CD8-positive, alpha-beta memory T cell (primary cell): ENCODE measurements around the gene FAM107B. TPM values are rescaled to one million over a fixed set of nuclear protein-coding genes. Genes with fewer than 3 reads are reported as not detected.
A peak's percentile ranks its signal among the peaks of the same experiment; 100 is the strongest.

Source experiments
- CTCF ChIA-PET: fragments of 350-600 bp; sonication (Branson Sonifier 250); formaldehyde crosslinking; loops from one replicate; lab custom pipeline; 2021; ENCODE audit warnings: antibody characterized with exemption; lab: Charles Lee
- POLR2A ChIA-PET: fragments of 350-600 bp; sonication (Branson Sonifier 250); formaldehyde crosslinking; loops from one replicate; lab custom pipeline; 2021; ENCODE audit warnings: antibody characterized with exemption; lab: Charles Lee
- DNase-seq, 5 donors: peaks; one replicate each; pipeline versions ENCODE4 v3.0.0 to v3.0.0-alpha.2; 2020 to 2022; ENCODE audit warnings: mixed read lengths in 1 of 5
- H3K27ac ChIP-seq: one replicate; pipeline ENCODE4 v1.7.0; 2013; ENCODE audit warnings: low read depth, mild to moderate bottlenecking, low read length, moderate library complexity
- H3K27me3 ChIP-seq: 2 replicates; pipeline ENCODE4 v1.7.0; 2013; ENCODE audit warnings: low read length, mild to moderate bottlenecking; ENCODE audit not compliant: insufficient read depth, poor library complexity, severe bottlenecking
- H3K36me3 ChIP-seq: 2 replicates; pipeline ENCODE4 v1.7.0; 2013; ENCODE audit warnings: mild to moderate bottlenecking, low read length, moderate library complexity; ENCODE audit not compliant: insufficient read depth
- H3K4me1 ChIP-seq: 2 replicates; pipeline ENCODE4 v1.7.0; 2013; ENCODE audit warnings: mild to moderate bottlenecking, low read length, moderate library complexity; ENCODE audit not compliant: insufficient read depth
- H3K4me3 ChIP-seq: 2 replicates; pipeline ENCODE4 v1.7.0; 2013; ENCODE audit warnings: mild to moderate bottlenecking, low read length
- H3K9me3 ChIP-seq: 2 replicates; pipeline ENCODE4 v1.7.0; 2013; ENCODE audit warnings: mild to moderate bottlenecking, low read length
- H3K27ac Mint-ChIP-seq, 8 donors: one replicate each; pipeline ENCODE4 v1.8.0; 2020 to 2021; ENCODE audit warnings: mixed read lengths in 8 of 8, mild to moderate bottlenecking in 6 of 8, inconsistent platforms in 3 of 8, moderate library complexity in 3 of 8
- H3K27me3 Mint-ChIP-seq, 2 donors: one replicate each; pipeline ENCODE4 v1.8.0; 2020 to 2021; ENCODE audit warnings: mixed read lengths in 2 of 2, mild to moderate bottlenecking in 1 of 2, moderate library complexity in 1 of 2
- H3K36me3 Mint-ChIP-seq, 3 donors: one replicate each; pipeline ENCODE4 v1.8.0; 2020 to 2021; ENCODE audit warnings: mixed read lengths in 3 of 3, inconsistent platforms in 1 of 3, mild to moderate bottlenecking in 1 of 3
- H3K4me1 Mint-ChIP-seq, 3 donors: one replicate each; pipeline ENCODE4 v1.8.0; 2020 to 2021; ENCODE audit warnings: mixed read lengths in 3 of 3, inconsistent platforms in 1 of 3, mild to moderate bottlenecking in 1 of 3
- H3K4me3 Mint-ChIP-seq, 7 donors: one replicate each; pipeline ENCODE4 v1.8.0; 2020 to 2021; ENCODE audit warnings: mixed read lengths in 7 of 7, mild to moderate bottlenecking in 6 of 7, moderate library complexity in 4 of 7, inconsistent platforms in 2 of 7
- H3K9me3 Mint-ChIP-seq, 5 donors: one replicate each; pipeline ENCODE4 v1.8.0; 2020 to 2022; ENCODE audit warnings: mixed read lengths in 5 of 5, mild to moderate bottlenecking in 3 of 5, moderate library complexity in 2 of 5, inconsistent platforms in 1 of 5
- polyA plus RNA-seq: library from polyadenylated mRNA; unstranded; fragments of 300-500 nt; fragmentation: Illumina TruSeq; gene quantifications from one replicate; pipeline ENCODE4 v1.2.3, GENCODE V29; 2021
- total RNA-seq, 2 experiments: library from RNA; stranded (reverse); gene quantifications; one replicate each; pipeline ENCODE4 v1.2.3, GENCODE V29; 2021

Gene FAM107B
- total and polyA plus RNA-seq, 3 experiments from 2014 or later = 138 to 316 (median 143) TPM

- Mint-ChIP-seq H3K27ac (no peak overlapping the region), H3K4me3 (no peak overlapping the region), H3K27me3 (no peaks in the 10 kb centered on the region), H3K4me1 (peaks cover 12 to 24% (median 21%) of the 10 kb centered on the region in 3 donors), H3K9me3 (no peaks in the 10 kb centered on the region), H3K36me3 (no peaks in the 10 kb centered on the region)
- Histone ChIP-seq H3K36me3 (no peaks in the 10 kb centered on the region), H3K4me3 (no peak overlapping the region), H3K27me3 (no peaks in the 10 kb centered on the region), H3K4me1 (peaks cover 13% of the 10 kb centered on the region), H3K9me3 (no peaks in the 10 kb centered on the region), H3K27ac (no peak overlapping the region)
- ChIA-PET CTCF (no interaction called here), POLR2A (no interaction called here)
- no peak for DNase-seq
These were observed 153.7 kb downstream of the FAM107B start for GRCh38 chr10:14621037-14621436.

- Mint-ChIP-seq H3K4me1 (peaks cover 12 to 23% (median 22%) of the 10 kb centered on the region in 3 donors), H3K4me3 (no peak overlapping the region), H3K27ac (peak overlapping the region in 1 of 8 donors; percentile 11), H3K36me3 (no peaks in the 10 kb centered on the region), H3K27me3 (no peaks in the 10 kb centered on the region), H3K9me3 (no peaks in the 10 kb centered on the region)
- Histone ChIP-seq H3K27me3 (no peaks in the 10 kb centered on the region), H3K4me3 (no peak overlapping the region), H3K9me3 (no peaks in the 10 kb centered on the region), H3K36me3 (no peaks in the 10 kb centered on the region), H3K27ac (no peak overlapping the region), H3K4me1 (peaks cover 13% of the 10 kb centered on the region)
- POLR2A ChIA-PET = no interaction called here
- CTCF ChIA-PET = no interaction called here
- no peak for DNase-seq
These were observed 156.0 kb downstream of the FAM107B start for GRCh38 chr10:14618674-14619073.

GRCh38 chr10:14617852-14618251 lies 156.8 kb downstream of the FAM107B start:
- Mint-ChIP-seq H3K27ac (peak overlapping the region in 4 of 8 donors; percentile 13 to 48 (median 39)), H3K9me3 (no peaks in the 10 kb centered on the region), H3K4me1 (peaks cover 12 to 23% (median 22%) of the 10 kb centered on the region in 3 donors), H3K27me3 (no peaks in the 10 kb centered on the region), H3K36me3 (no peaks in the 10 kb centered on the region), H3K4me3 (no peak overlapping the region)
- ChIA-PET POLR2A (no interaction called here), CTCF (interaction anchor here (0.7 kb wide), 1 partner anchor 831 kb away, joined by 3 read pairs; no protein-coding TSS in a partner anchor)
- H3K36me3 ChIP-seq = no peaks in the 10 kb centered on the region
- H3K4me3 ChIP-seq = no peak overlapping the region
- peaks cover 13% of the 10 kb centered on the region for H3K4me1 ChIP-seq
- H3K27ac ChIP-seq = no peak overlapping the region
- no peaks in the 10 kb centered on the region for H3K9me3 ChIP-seq
- DNase-seq = no peak
- H3K27me3 ChIP-seq = no peaks in the 10 kb centered on the region

- no peaks in the 10 kb centered on the region for H3K36me3 Mint-ChIP-seq
- H3K27me3 Mint-ChIP-seq = no peaks in the 10 kb centered on the region
- Histone ChIP-seq H3K9me3 (no peaks in the 10 kb centered on the region), H3K27ac (no peak overlapping the region), H3K27me3 (no peaks in the 10 kb centered on the region), H3K4me1 (peaks cover 13% of the 10 kb centered on the region), H3K4me3 (no peak overlapping the region), H3K36me3 (no peaks in the 10 kb centered on the region)
- no peak for DNase-seq
- peak overlapping the region in 1 of 7 donors; percentile 20 for H3K4me3 Mint-ChIP-seq
- CTCF ChIA-PET = interaction anchor here (0.7 to 1.6 kb wide), 2 partner anchors 50 to 830 kb away, joined by 3 read pairs; no protein-coding TSS in a partner anchor
- H3K9me3 Mint-ChIP-seq = no peaks in the 10 kb centered on the region
- POLR2A ChIA-PET = no interaction called here
- peaks cover 12 to 23% (median 22%) of the 10 kb centered on the region in 3 donors for H3K4me1 Mint-ChIP-seq
- peak overlapping the region in 6 of 8 donors; percentile 26 to 72 (median 55) for H3K27ac Mint-ChIP-seq
These were observed 157.6 kb downstream of the FAM107B start for GRCh38 chr10:14616955-14617730.

GRCh38 chr10:14616465-14616864 lies 158.2 kb downstream of the FAM107B start:
- peaks cover 13% of the 10 kb centered on the region for H3K4me1 ChIP-seq
- H3K4me1 Mint-ChIP-seq = peaks cover 12 to 23% (median 22%) of the 10 kb centered on the region in 3 donors
- DNase-seq = no peak
- H3K27me3 ChIP-seq = no peaks in the 10 kb centered on the region
- H3K27ac Mint-ChIP-seq = peak overlapping the region in 1 of 8 donors; percentile 57
- H3K4me3 ChIP-seq = no peak overlapping the region
- H3K9me3 ChIP-seq = no peaks in the 10 kb centered on the region
- ChIA-PET CTCF (interaction anchor here (1.6 kb wide), 1 partner anchor 51 kb away, joined by 3 read pairs; no protein-coding TSS in a partner anchor), POLR2A (no interaction called here)
- no peaks in the 10 kb centered on the region for H3K36me3 Mint-ChIP-seq
- H3K9me3 Mint-ChIP-seq = no peaks in the 10 kb centered on the region
- H3K27ac ChIP-seq = no peak overlapping the region
- no peak overlapping the region for H3K4me3 Mint-ChIP-seq
- H3K36me3 ChIP-seq = no peaks in the 10 kb centered on the region
- no peaks in the 10 kb centered on the region for H3K27me3 Mint-ChIP-seq

- H3K27ac ChIP-seq = no peak overlapping the region
- no peak overlapping the region for H3K4me3 ChIP-seq
- no peaks in the 10 kb centered on the region for H3K9me3 Mint-ChIP-seq
- no peak overlapping the region for H3K4me3 Mint-ChIP-seq
- peaks cover 12 to 25% (median 23%) of the 10 kb centered on the region in 3 donors for H3K4me1 Mint-ChIP-seq
- no peak for DNase-seq
- H3K9me3 ChIP-seq = no peaks in the 10 kb centered on the region
- no peaks in the 10 kb centered on the region for H3K27me3 ChIP-seq
- H3K4me1 ChIP-seq = peaks cover 13% of the 10 kb centered on the region
- CTCF ChIA-PET = interaction anchor here (1.0 kb wide), 1 partner anchor 70 kb away, joined by 3 read pairs; no protein-coding TSS in a partner anchor
- H3K36me3 ChIP-seq = no peaks in the 10 kb centered on the region
- no peak overlapping the region for H3K27ac Mint-ChIP-seq
- H3K27me3 Mint-ChIP-seq = no peaks in the 10 kb centered on the region
- no peaks in the 10 kb centered on the region for H3K36me3 Mint-ChIP-seq
- POLR2A ChIA-PET = no interaction called here
These were observed 161.1 kb downstream of the FAM107B start for GRCh38 chr10:14613588-14613920.

GRCh38 chr10:14612873-14613587 lies 161.7 kb downstream of the FAM107B start:
- no peaks in the 10 kb centered on the region for H3K36me3 Mint-ChIP-seq
- Histone ChIP-seq H3K9me3 (no peaks in the 10 kb centered on the region), H3K4me1 (peaks cover 13% of the 10 kb centered on the region), H3K36me3 (no peaks in the 10 kb centered on the region), H3K27ac (no peak overlapping the region), H3K4me3 (no peak overlapping the region), H3K27me3 (no peaks in the 10 kb centered on the region)
- no peak for DNase-seq
- ChIA-PET CTCF (interaction anchor here (1.0 kb wide), 1 partner anchor 70 kb away, joined by 3 read pairs; no protein-coding TSS in a partner anchor), POLR2A (no interaction called here)
- no peaks in the 10 kb centered on the region for H3K27me3 Mint-ChIP-seq
- peaks cover 11 to 27% (median 21%) of the 10 kb centered on the region in 3 donors for H3K4me1 Mint-ChIP-seq
- no peaks in the 10 kb centered on the region for H3K9me3 Mint-ChIP-seq
- no peak overlapping the region for H3K27ac Mint-ChIP-seq
- no peak overlapping the region for H3K4me3 Mint-ChIP-seq
